Measurements from ENCODE around the gene OAF. TPM values are rescaled to one million over a fixed set of nuclear protein-coding genes. Genes with fewer than 3 reads are reported as not detected.

Gene OAF
- polyA plus RNA-seq, 2 of the 4 experiments (the other 2 are of a cell fraction) = 3.0 to 3.8 TPM

GRCh38 chr11:120191058-120191457 lies 19.8 kb upstream of the OAF start:
- 51% methylated on average over 4 of the region's 4 CpGs for WGBS (ENCODE audit: missing lambda C conversion rate)
- FAIRE-seq = no peak
- Histone ChIP-seq H3K27ac (no peak overlapping the region), H3K4me2 (no peak overlapping the region), H3K4me3 (no peak overlapping the region), H3K4me1 (no peaks in the 10 kb centered on the region), H3K9me3 (no peaks in the 10 kb centered on the region)
- DNase-seq (ENCODE audit: low read depth in 1 of 2, low spot score in 1 of 2) = no peak
- CTCF ChIA-PET = interaction anchor here (0.8 to 4.6 kb wide), 5 partner anchors 12 to 112 kb away, joined by 3 to 24 read pairs (median 6); no protein-coding TSS in a partner anchor
- no peak for ATAC-seq
- TF ChIP-seq SMC3 (IDR thresholded peaks at IDR 0.05) = no peak
- no peak for TF ChIP-seq ZFP36 (IDR thresholded peaks at IDR 0.05; ENCODE audit: borderline replicate concordance, partially characterized antibody)
- TF ChIP-seq BHLHE40 (IDR thresholded peaks at IDR 0.05; ENCODE audit: low read depth, low read length) = no peak
- TF ChIP-seq TFCP2L1 (CRISPR knock-in tag; IDR thresholded peaks at IDR 0.05) = no peak
- no peak for TF ChIP-seq SREBF2 (IDR thresholded peaks at IDR 0.05)
- no peak for TF ChIP-seq EHMT2 (IDR thresholded peaks at IDR 0.05; ENCODE audit: low read depth)
- TF ChIP-seq, protein P1, sequence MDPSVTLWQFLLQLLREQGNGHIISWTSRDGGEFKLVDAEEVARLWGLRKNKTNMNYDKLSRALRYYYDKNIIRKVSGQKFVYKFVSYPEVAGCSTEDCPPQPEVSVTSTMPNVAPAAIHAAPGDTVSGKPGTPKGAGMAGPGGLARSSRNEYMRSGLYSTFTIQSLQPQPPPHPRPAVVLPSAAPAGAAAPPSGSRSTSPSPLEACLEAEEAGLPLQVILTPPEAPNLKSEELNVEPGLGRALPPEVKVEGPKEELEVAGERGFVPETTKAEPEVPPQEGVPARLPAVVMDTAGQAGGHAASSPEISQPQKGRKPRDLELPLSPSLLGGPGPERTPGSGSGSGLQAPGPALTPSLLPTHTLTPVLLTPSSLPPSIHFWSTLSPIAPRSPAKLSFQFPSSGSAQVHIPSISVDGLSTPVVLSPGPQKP (IDR thresholded peaks at IDR 0.05; ENCODE audit: low read depth, low read length) = no peak
- TF ChIP-seq KDM1A (IDR thresholded peaks at IDR 0.05; ENCODE audit: low read depth) = no peak
- no peak for TF ChIP-seq ESRRA (IDR thresholded peaks at IDR 0.05; ENCODE audit: borderline replicate concordance, low read length)
- POLR2A ChIA-PET = no interaction called here

GRCh38 chr11:120192831-120193625 lies 17.8 kb upstream of the OAF start:
- 71% methylated on average over 9 of the region's 15 CpGs for WGBS (ENCODE audit: missing lambda C conversion rate)
- H3K27ac ChIP-seq = no peak overlapping the region
- ATAC-seq = no peak
- TF ChIP-seq NFE2L2 (conservative IDR thresholded peaks at IDR 0.05; ENCODE audit: low read length) (no peak), HDAC2 (IDR thresholded peaks at IDR 0.05) (no peak), EHMT2 (IDR thresholded peaks at IDR 0.05; ENCODE audit: low read depth) (no peak), TFCP2L1 (CRISPR knock-in tag; IDR thresholded peaks at IDR 0.05) (no peak), NPAS2 (CRISPR knock-in tag; IDR thresholded peaks at IDR 0.05; ENCODE audit: borderline replicate concordance) (no peak), POLR2AphosphoS2 (conservative IDR thresholded peaks at IDR 0.05; ENCODE audit: low read length) (no peak), RAD21 (conservative IDR thresholded peaks at IDR 0.05 in 1 of 2, IDR thresholded peaks at IDR 0.05 in 1 of 2) (no peak), SREBF2 (IDR thresholded peaks at IDR 0.05) (no peak), ZSCAN20 (CRISPR knock-in tag; IDR thresholded peaks at IDR 0.05) (no peak)
- TF ChIP-seq, protein P1 (IDR thresholded peaks at IDR 0.05; ENCODE audit: low read depth, low read length) = no peak
- H3K4me2 ChIP-seq = no peak overlapping the region
- no peaks in the 10 kb centered on the region for H3K9me3 ChIP-seq
- FAIRE-seq = no peak
- no peak for DNase-seq (ENCODE audit: low read depth in 1 of 2, low spot score in 1 of 2)
- CTCF ChIA-PET = interaction anchor here (0.9 to 4.7 kb wide), 5 partner anchors 21 to 107 kb away, joined by 3 to 24 read pairs (median 7); no protein-coding TSS in a partner anchor
- no peaks in the 10 kb centered on the region for H3K4me1 ChIP-seq
- POLR2A ChIA-PET = no interaction called here
- no peak overlapping the region for H3K4me3 ChIP-seq

DNA sequence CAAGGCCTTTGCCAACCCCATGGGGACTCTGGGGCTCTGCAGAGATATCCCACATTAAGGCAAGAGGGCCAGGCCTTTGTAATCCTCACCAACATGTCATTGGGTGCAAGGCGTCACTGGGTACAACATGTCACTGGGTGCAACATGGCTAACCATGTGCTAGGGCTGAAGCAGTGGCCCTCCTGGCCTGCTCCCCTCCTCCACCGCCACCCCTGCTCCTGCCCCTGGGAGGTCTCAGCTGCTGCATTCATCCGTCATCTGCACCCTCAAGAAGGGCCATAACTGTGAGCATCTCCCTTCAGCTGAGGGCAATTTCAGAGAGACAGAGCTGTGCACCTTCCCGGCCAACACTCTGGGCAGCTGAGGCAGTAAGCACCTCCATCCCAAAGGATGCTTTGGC lies 16.7 kb upstream of the OAF start:
- DNase-seq (ENCODE audit: low read depth in 1 of 2, low spot score in 1 of 2) = no peak
- Histone ChIP-seq H3K4me1 (no peaks in the 10 kb centered on the region), H3K9me3 (no peaks in the 10 kb centered on the region), H3K4me2 (no peak overlapping the region), H3K4me3 (no peak overlapping the region), H3K27ac (no peak overlapping the region)
- ATAC-seq = no peak
- FAIRE-seq = no peak
- POLR2A ChIA-PET = no interaction called here
- CTCF ChIA-PET = interaction anchor here (0.9 to 4.7 kb wide), 5 partner anchors 20 to 109 kb away, joined by 3 to 24 read pairs (median 7); no protein-coding TSS in a partner anchor
- 83% methylated on average over 1 of the region's 4 CpGs for WGBS (ENCODE audit: missing lambda C conversion rate)
- TF ChIP-seq MAZ (IDR thresholded peaks at IDR 0.05; ENCODE audit: borderline replicate concordance, low read depth, low read length) (no peak), ZNF302 (CRISPR knock-in tag; IDR thresholded peaks at IDR 0.05) (no peak), HOXA7 (CRISPR knock-in tag; IDR thresholded peaks at IDR 0.05) (no peak), ZSCAN20 (CRISPR knock-in tag; IDR thresholded peaks at IDR 0.05) (no peak), CHD4 (IDR thresholded peaks at IDR 0.05; ENCODE audit: borderline replicate concordance) (no peak), HOXB5 (CRISPR knock-in tag; IDR thresholded peaks at IDR 0.05) (no peak), JUNB (IDR thresholded peaks at IDR 0.05) (no peak), HOXB13 (CRISPR knock-in tag; IDR thresholded peaks at IDR 0.05; ENCODE audit: low read depth) (no peak), MYC (IDR thresholded peaks at IDR 0.05; ENCODE audit: borderline replicate concordance, low read length) (no peak), BHLHE40 (IDR thresholded peaks at IDR 0.05; ENCODE audit: low read depth, low read length) (no peak), CEBPB (IDR thresholded peaks at IDR 0.05) (no peak), FOXS1 (CRISPR knock-in tag; IDR thresholded peaks at IDR 0.05) (no peak), CBX2 (IDR thresholded peaks at IDR 0.05; ENCODE audit: borderline replicate concordance, low read depth) (no peak), E2F6 (IDR thresholded peaks at IDR 0.05; ENCODE audit: borderline replicate concordance, low read depth) (no peak), CBX8 (IDR thresholded peaks at IDR 0.05) (no peak), POLR2A (IDR thresholded peaks at IDR 0.05; ENCODE audit: low read length) (no peak)
- TF ChIP-seq, protein P2, sequence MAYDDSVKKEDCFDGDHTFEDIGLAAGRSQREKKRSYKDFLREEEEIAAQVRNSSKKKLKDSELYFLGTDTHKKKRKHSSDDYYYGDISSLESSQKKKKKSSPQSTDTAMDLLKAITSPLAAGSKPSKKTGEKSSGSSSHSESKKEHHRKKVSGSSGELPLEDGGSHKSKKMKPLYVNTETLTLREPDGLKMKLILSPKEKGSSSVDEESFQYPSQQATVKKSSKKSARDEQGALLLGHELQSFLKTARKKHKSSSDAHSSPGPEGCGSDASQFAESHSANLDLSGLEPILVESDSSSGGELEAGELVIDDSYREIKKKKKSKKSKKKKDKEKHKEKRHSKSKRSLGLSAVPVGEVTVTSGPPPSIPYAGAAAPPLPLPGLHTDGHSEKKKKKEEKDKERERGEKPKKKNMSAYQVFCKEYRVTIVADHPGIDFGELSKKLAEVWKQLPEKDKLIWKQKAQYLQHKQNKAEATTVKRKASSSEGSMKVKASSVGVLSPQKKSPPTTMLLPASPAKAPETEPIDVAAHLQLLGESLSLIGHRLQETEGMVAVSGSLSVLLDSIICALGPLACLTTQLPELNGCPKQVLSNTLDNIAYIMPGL (CRISPR knock-in tag; IDR thresholded peaks at IDR 0.05; ENCODE audit: borderline replicate concordance) = no peak

All from A549 (cell line).